ENCODE data around the gene SMC1B.
"Not testable (repeated sequence)": the region's sequence is repeated elsewhere in the genome, so short reads cannot be mapped to it uniquely, and the experiment has no call there.

Gene SMC1B

DNA sequence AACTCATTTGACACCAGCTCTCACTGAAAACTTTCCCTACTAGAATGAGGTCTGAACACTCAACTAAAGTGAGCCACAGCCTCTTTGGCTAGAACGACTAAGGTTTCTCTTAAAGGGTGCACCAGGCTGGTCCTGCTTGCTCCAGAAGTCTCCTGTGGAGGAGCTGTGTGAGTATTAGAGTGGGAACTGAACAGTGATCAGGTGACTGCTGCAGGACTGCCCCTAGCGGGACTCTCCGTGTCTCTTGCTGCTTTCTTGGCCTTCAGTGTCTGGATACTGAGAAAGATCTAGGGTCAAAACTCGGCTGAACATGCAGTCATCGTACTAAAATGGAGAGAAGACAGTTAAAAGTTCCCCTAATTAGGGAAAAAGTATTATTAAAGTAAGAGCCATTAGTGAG, 69.1 kb downstream of the SMC1B start:
- DNase-seq = peak; percentile 11

DNA sequence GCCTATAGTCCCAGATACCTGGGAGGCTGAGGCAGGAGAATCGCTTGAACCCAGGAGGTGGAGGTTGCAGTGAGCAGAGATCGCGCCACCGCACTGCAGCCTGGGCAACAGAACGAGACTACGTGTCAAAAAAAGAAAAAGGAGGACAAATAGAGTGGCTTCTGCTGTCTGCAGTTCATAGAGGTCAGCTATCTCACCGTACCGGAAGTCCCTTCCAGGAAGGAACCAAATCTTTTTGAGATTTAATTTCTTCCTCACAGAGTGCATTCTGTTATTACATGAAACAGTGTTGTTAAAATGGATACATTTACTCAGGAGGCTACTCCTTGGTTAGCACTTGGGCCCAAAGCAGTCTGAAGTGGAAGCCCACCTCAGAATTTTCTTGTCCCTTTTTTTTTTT, 70.3 kb downstream of the SMC1B start:
- DNase-seq = no peak

DNA sequence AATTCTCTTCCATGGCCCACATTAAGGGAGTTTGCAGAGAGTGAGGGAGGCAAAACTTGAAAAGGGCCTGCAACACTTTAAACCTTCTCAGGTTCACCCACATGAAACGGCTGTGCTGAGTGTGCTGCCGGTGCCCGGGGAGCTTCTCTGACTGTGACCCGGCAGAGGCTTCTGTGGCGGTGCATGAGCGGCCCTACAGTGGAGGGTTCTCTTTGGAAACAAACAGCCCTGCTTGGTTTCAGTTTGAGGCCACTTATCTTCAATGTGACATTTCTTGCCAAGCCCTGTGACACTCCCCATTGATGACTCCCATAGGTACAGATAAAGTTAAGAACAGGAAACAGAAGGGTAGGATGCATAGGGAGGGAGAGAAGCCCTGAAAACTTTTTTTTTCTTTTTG, 71.9 kb downstream of the SMC1B start:
- no peak for DNase-seq

GRCh38 chr22:45340323-45340722, 73.1 kb downstream of the SMC1B start:
- no peak for DNase-seq

DNA sequence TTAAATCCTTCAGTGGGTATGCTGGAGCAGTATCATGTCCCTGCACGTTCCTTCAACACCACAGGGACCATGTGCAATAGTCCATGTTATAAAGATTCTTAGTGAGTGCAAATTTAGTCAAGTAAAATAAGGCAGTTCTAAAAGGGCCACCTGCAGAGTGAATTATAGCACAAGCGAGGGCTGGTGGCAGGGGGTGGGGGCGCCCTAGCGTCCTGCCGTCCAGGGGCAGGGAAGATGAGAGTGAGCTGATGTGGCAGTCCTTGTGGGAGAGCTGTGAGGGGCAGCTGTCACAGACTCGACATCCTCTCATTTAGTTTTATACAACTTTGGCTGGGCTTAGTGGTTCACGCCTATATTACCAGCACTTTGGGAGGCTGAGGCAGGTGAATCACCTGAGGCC, 74.6 kb downstream of the SMC1B start:
- no peak for DNase-seq

GRCh38 chr22:45337536-45337935, 75.9 kb downstream of the SMC1B start:
- no peak for DNase-seq

DNA sequence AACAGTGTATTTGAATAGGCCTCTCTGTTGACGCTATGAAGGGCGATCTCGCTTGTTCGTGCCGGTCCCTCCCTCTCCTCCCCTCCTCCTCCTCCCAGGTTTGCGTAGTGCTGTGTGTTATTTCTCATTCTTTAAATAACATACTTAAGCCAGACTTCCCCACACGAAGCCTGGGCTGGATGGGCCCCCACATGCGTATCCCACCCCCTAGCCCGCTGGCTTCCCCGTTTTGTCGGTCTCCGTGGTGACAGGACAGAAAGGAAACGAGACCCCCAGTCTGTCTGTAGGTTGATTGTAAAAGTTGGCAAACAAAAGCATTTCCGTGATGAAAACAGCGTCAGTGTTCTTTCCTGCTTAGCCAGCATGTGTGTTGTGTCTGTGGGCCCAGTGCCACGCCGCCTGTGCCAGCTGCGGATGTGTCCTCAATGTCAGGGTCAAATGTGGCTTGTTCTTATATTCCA, 76.4 kb downstream of the SMC1B start:
- DNase-seq = no peak

DNA sequence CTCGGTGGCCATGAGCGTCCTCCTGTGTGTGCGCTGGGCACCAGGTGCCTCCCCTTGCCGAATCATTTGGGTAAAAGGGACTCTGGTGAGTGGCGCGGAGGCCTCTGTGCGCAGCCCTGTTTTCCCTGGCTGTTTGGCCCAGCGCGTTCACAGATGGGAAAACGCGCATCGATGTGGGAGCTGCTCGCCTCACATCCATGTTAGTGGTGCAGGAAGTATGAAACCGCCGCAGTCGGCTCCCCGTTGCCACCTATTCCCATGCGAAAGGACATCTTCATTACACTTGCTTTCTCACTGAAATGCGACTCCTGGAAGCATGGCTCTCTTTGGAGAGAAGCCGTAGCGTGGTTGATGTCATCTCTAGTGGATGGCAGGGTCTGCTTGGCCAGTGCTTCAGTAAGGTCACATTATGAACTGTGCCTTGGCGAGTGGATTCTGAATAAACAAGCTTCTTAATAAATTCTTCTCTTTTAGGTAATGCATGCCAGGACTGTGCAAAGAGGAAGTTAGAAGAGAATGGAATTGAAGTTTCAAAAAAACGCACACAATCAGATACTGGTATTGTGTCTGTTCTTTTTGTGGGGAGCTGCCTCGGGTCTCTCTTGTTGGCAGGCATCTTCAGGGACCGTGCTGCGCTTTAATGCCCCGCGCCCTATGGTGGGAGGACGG, 77.4 kb downstream of the SMC1B start:
- DNase-seq = no peak

DNA sequence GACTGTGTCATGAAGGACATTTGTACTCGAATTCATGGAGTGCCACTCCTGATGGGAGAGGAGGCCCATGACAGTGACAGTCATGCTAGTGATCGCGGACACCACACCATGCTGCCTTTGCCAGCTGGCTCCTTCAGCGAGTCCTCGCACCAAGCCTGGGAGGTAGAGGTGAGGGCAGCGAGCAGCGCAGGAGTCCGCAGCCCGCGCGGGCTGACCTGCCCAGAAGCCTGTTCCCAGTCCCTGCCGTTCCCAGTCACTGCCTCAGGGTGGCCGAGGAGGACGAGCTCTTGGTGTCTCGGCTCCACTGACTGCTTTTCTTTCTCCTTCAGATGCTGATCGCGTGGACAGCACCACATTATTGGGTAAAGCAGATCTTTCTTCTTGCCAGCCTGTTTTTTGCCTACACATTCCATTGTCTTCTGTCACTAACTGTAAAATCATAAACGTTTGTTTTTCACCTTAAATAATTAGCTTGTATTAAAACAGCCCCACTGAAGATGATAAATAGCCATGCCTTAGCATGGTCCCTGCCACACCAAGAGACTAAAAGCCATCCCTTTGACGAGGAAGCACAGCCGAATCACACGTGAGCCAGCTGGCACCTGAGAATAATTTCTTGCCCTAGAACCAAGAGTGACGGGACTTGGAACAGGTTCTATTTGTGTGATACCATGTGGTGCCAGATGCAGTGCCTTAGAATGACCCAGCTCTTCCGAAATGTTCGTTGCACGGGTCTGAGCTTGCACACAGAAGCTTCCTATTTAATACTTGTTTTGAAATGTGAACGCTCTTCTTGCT, 78.2 kb downstream of the SMC1B start:
- no peak for DNase-seq

- no peak for DNase-seq
These were observed 78.9 kb downstream of the SMC1B start for GRCh38 chr22:45334528-45334927.

- DNase-seq = no peak
These were observed 79.3 kb downstream of the SMC1B start for GRCh38 chr22:45334068-45334467.

DNA sequence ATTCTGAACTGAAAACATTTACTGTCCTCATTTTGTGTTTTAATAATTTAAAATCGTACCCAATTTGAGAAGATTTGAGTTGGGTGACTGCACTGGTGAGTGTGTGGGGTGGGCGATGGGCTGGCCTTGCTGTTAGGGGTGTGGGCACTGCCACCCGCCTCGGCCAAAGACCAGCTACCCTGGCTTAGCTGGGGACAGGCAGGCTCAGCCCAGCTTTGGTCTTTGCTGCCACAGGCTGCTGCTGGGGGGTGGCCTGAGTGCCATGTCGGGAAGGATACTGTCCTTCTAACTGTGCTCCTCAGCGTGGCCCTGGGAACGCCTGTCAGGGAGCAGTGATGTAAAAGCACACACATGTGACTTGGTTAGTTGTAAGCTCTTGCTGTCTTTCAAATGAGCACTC, 81.4 kb downstream of the SMC1B start:
- no peak for DNase-seq

DNA sequence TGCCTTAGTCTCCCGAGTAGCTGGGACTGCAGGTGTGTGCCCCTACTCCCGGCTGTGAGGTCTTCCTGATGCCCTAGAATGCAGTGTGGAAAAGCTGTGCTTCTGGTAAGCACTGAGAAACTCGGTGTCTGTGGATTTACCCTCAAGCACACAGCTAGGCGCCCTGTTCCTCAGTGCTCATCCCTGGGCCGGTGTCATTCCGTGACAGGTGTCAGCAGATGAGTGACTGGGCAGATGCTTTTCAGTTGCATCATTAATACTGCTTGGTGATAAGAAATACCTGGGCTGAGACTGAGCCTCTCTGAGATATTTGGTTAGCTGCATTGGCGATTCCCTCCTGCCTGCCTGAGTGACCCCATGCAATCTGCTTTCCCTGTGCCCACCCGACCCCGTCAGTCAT, 81.9 kb downstream of the SMC1B start:
- no peak for DNase-seq

DNA sequence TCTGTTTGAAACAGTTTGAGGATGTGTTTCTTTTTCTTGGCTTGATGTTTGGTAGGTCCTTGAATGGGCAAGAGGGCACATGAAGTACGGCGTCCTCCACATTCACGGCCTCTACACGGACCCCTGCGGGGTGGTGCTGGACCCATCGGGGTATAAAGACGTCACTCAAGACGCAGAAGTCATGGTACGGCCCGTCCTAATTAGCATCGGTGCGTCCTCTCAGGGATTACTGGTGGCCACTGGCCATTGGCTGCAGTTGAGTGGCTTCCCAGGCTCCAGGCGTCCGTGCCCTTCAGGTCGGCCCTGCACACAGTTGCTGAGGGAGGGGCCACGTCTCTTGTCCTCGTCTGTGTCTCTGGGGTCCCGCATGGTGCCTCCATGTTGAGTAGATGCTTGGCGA, 82.9 kb downstream of the SMC1B start:
- no peak for DNase-seq

- DNase-seq = no peak
These were observed 83.9 kb downstream of the SMC1B start for GRCh38 chr22:45329530-45329936.

DNA sequence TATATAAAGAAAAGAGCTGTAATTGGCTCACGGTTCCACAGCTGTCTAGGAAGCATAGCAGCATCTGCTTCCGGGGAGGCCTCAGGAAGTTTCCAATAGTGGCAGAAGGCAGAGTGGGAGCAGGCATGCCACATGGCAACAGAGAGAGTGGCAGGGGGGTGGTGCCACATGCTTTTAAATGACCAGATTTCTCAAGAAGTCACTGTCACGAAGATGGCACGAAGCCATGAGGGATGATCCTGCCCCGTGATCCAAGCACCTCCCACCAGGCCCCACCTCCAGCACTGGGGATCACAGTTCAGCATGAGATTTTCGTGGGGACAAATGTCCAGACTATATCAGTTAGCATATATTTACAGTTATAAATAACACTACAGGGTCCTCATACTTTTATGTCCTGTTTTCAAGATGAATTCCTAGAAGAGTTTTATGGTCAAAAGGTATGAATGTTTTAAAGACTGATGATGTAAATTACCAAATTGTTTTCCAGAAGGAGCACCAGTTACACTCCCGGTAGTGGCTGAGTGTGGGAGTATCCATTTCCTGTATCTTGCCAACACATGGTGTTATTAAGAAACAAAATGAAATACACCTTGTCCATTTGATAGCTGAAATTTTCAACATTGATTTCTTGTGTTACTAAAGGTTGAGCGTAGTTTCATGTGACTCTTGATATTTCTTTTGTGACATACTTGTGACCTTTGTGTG, 84.4 kb downstream of the SMC1B start:
- DNase-seq = no peak

DNA sequence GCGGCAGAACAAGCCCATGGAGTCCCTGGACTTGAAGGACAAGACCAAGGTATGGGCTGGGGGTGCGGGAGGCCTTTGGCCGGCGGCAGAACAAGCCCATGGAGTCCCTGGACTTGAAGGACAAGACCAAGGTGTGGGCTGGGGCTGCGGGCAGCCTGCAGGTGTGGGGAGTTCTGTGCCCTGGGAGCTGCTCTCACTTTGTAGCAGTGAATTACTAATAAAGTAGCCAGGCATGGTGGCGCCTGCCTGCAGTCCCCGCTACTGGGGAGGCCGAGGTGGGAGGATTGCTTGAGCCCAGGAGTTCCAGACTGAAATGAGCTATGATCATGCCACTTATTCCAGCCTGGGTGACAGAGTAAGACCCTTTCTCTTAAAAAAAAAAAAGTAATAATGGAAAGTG, 85.1 kb downstream of the SMC1B start:
- DNase-seq = not testable (repeated sequence)

GRCh38 chr22:45324311-45324711, 89.1 kb downstream of the SMC1B start:
- DNase-seq = no peak

- no peak for DNase-seq
These were observed 89.7 kb downstream of the SMC1B start for GRCh38 chr22:45323695-45324094.

DNA sequence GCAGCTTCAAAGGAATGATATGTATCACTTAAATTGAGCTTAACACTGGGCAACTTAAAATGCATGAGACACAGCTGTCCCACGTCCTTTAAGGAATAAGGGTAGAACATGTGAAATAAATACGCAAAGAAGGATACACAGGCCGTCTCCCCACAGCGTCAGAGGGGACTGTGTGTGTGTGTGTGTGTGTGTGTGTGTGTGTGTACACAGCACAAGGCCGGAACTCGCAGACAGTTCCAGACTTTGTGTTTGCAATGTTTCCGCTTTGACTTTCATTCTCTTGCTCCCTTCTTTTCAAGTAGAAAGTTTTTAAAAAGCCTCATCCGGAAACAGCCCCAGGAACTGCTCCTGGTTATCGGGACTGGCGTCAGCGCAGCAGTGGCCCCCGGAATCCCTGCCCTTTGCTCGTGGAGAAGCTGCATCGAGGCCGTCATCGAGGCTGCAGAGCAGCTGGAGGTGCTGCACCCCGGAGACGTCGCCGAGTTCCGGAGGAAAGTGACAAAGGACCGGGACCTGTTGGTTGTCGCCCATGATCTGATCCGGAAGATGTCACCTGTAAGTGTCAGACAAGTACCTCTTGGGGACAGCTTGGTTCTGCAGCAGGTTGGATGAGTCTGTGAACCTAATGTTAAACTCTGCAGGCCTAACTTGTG, 90.4 kb downstream of the SMC1B start:
- no peak for DNase-seq

DNA sequence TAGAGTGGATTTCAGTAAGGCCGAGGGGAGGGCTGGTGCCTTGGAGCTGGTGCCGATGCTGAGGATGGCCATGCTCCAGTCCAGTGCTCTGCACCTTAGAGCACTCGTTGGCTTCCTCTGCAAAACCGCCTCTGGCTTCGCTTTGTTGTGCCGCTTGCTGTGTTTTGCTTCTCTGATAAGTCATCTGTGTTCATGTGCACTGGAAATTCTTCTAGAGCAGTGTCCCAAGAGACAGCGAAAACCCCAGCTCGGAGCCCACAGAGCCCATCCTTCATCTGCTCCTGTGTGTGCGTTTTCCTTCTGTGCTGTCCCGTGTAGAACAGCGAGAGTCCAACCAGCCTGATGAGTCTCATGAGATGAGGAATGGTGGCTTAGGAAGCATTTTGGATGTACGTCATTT, 91.6 kb downstream of the SMC1B start:
- DNase-seq = no peak

DNA sequence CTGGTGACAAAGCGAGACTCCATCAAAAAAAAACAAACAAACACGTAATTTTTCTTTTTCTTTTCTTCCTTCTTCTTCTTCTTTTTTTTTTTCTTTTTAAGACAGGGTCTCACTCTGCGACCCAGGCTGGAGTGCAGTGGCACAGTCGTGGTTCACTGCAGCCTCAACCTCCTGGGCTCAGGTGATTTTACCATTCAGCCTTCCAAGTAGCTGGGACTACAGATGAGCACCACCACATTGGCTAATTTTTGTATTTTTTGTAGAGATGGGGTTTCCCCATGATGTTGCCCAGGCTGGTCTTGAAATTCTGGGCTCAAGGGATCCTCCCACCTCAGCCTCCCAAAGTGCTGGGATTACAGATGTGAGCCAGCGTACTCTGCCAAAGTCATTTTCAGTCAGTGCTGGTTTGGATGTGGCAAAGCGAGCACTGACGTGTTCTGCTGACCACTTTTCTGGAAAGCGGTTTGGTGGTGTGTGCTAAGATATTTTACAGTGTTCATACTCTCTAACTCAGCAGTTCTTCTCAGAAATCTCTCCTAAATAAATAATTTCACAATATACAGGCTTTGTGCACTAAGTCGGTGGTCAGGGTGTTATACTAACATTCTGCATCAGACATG, 92.9 kb downstream of the SMC1B start:
- DNase-seq = no peak

GRCh38 chr22:45319324-45319685, 94.1 kb downstream of the SMC1B start:
- no peak for DNase-seq

Measured in NCI-H2227 treated with DMSO at 0.1 percent for 48 hours (cell line).